BE2C (cell line): Measurements from ENCODE around the gene LUC7L.
"Not testable (repeated sequence)": the region's sequence is repeated elsewhere in the genome, so short reads cannot be mapped to it uniquely, and the experiment has no call there.

Source experiments
- DNase-seq: peaks from one replicate; pipeline ENCODE4 v3.0.0-alpha.2; 2020
- H3K27me3 ChIP-seq: fragments of 250-450 bp; sonication (Bioruptor Pico); 2 replicates; pipeline ENCODE4 v1.5.1; 2020; ENCODE audit warnings: mild to moderate bottlenecking
- H3K36me3 ChIP-seq: fragments of 250-450 bp; sonication (Bioruptor Pico); 2 replicates; pipeline ENCODE4 v1.5.1; 2020; ENCODE audit warnings: mild to moderate bottlenecking
- H3K4me1 ChIP-seq: fragments of 250-450 bp; sonication (Bioruptor Pico); 2 replicates; pipeline ENCODE4 v1.5.1; 2020
- H3K4me3 ChIP-seq: 2 replicates; pipeline ENCODE4 v1.5.1; 2011; ENCODE audit warnings: low read depth, low read length
- H3K9me3 ChIP-seq: fragments of 250-450 bp; sonication (Bioruptor Pico); 2 replicates; pipeline ENCODE4 v1.5.1; 2020
- TF ChIP-seq, protein P1 (sequence below): IDR thresholded peaks from 2 replicates; pipeline ENCODE4 v1.5.1; 2012; ENCODE audit warnings: mild to moderate bottlenecking, low read depth, low read length

LUC7L gene

DNA sequence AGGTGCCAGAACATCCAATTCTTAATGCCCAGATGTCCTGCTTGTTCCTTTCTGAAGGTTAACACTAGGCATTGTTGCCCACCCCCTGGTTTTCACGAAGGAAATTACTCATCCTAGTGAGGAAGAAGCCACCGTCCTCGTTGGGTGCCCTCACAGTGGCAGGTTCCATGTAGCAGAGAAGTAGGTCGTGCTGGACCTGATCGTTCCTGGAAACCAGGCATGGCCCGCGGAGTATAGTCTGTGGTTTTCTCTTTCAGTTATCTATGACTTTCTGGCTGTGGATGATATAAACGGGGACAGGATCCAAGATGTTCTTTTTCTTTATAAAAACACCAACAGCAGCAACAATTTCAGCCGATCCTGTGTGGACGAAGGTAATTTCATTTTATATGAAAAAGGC, 30.0 kb upstream of the LUC7L start:
- H3K4me1 ChIP-seq: no peaks in the 10 kb centered on the region
- no peaks in the 10 kb centered on the region for H3K9me3 ChIP-seq
- no peak for DNase-seq
- H3K27me3 ChIP-seq: no peaks in the 10 kb centered on the region
- no peak overlapping the region for H3K4me3 ChIP-seq
- peaks cover 12% of the 10 kb centered on the region for H3K36me3 ChIP-seq
- TF ChIP-seq, protein P1, sequence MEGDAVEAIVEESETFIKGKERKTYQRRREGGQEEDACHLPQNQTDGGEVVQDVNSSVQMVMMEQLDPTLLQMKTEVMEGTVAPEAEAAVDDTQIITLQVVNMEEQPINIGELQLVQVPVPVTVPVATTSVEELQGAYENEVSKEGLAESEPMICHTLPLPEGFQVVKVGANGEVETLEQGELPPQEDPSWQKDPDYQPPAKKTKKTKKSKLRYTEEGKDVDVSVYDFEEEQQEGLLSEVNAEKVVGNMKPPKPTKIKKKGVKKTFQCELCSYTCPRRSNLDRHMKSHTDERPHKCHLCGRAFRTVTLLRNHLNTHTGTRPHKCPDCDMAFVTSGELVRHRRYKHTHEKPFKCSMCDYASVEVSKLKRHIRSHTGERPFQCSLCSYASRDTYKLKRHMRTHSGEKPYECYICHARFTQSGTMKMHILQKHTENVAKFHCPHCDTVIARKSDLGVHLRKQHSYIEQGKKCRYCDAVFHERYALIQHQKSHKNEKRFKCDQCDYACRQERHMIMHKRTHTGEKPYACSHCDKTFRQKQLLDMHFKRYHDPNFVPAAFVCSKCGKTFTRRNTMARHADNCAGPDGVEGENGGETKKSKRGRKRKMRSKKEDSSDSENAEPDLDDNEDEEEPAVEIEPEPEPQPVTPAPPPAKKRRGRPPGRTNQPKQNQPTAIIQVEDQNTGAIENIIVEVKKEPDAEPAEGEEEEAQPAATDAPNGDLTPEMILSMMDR: no peak

DNA sequence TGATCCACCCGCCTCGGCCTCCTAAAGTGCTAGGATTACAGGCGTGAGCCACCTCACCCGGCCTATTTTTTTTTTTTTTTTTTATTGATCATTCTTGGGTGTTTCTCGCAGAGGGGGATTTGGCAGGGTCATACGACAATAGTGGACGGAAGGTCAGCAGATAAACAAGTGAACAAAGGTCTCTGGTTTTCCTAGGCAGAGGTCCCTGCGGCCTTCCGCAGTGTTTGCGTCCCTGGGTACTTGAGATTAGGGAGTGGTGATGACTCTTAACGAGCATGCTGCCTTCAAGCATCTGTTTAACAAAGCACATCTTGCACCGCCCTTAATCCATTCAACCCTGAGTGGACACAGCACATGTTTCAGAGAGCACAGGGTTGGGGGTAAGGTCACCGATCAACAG, 28.8 kb upstream of the LUC7L start:
- not testable (repeated sequence) for H3K4me1 ChIP-seq, H3K27me3 ChIP-seq, H3K4me3 ChIP-seq, DNase-seq, H3K9me3 ChIP-seq
- peaks cover 12% of the 10 kb centered on the region for H3K36me3 ChIP-seq

DNA sequence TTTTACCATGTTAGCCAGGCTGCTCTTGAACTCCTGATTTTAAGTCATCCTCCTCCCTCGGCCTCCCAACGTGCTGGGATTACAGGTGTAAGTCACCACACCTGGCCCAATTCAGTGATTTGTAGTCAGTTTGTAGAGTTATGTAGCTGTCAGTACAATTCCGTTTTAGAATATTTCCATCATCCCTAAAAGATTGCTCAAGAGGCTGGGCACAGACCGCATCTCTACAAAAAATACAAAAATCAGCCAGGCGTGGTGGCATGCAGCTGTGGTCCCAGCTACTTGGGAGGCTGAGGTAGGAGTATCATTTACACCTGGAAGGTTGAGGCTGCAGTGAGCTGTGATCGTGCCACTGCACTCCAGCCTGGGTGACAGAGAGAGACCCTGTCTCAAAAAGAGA, 25.9 kb upstream of the LUC7L start:
- Histone ChIP-seq H3K9me3 (no peaks in the 10 kb centered on the region), H3K36me3 (peaks cover 7% of the 10 kb centered on the region), H3K4me3 (no peak overlapping the region), H3K27me3 (no peaks in the 10 kb centered on the region), H3K4me1 (peaks cover 8% of the 10 kb centered on the region)
- TF ChIP-seq, protein P1: no peak
- DNase-seq: no peak

DNA sequence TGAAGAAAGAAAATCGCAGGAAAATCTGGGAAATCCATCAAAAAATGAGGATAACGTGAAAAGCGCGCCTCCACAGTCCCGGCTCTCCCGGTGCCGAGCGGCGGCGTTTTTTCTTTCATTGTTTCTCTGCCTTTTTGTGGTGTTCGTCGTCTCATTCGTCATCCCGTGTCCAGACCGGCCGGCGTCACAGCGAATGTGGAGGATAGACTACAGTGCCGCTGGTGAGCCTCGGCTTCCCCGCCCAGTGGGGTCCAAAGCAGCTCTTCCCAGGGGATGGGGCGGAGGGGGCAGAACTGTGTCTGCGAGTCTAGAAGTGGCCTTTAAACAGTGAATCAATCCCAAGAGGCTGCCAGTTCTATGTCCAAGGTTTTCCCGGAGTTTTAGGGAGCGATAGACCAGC, 25.2 kb upstream of the LUC7L start:
- Histone ChIP-seq H3K4me1 (peaks cover 8% of the 10 kb centered on the region), H3K36me3 (peaks cover 7% of the 10 kb centered on the region), H3K4me3 (no peak overlapping the region), H3K9me3 (no peaks in the 10 kb centered on the region), H3K27me3 (no peaks in the 10 kb centered on the region)
- TF ChIP-seq, protein P1: no peak
- DNase-seq: no peak

DNA sequence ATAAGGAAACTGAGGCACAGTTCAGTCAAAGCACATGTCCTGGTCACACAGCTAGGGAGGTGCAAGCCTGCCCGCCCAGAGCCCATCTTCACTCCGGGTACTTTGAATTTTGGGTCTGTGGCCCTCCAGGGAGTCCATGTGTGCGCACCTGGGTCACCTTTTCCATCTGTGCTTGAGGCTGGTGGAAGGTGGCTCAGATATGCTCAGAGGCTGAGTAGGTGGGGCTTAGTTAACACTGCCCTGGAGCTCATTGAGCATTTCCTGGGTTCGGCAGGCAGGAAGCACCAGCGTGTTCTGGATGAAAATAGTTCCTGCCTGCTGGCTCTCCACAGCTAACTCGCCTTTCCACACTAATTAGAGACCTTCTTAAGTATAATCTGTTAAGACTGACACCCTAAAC, 24.6 kb upstream of the LUC7L start:
- DNase-seq: no peak
- Histone ChIP-seq H3K4me1 (peaks cover 8% of the 10 kb centered on the region), H3K36me3 (peaks cover 7% of the 10 kb centered on the region), H3K9me3 (no peaks in the 10 kb centered on the region), H3K4me3 (no peak overlapping the region), H3K27me3 (no peaks in the 10 kb centered on the region)
- TF ChIP-seq, protein P1: no peak

DNA sequence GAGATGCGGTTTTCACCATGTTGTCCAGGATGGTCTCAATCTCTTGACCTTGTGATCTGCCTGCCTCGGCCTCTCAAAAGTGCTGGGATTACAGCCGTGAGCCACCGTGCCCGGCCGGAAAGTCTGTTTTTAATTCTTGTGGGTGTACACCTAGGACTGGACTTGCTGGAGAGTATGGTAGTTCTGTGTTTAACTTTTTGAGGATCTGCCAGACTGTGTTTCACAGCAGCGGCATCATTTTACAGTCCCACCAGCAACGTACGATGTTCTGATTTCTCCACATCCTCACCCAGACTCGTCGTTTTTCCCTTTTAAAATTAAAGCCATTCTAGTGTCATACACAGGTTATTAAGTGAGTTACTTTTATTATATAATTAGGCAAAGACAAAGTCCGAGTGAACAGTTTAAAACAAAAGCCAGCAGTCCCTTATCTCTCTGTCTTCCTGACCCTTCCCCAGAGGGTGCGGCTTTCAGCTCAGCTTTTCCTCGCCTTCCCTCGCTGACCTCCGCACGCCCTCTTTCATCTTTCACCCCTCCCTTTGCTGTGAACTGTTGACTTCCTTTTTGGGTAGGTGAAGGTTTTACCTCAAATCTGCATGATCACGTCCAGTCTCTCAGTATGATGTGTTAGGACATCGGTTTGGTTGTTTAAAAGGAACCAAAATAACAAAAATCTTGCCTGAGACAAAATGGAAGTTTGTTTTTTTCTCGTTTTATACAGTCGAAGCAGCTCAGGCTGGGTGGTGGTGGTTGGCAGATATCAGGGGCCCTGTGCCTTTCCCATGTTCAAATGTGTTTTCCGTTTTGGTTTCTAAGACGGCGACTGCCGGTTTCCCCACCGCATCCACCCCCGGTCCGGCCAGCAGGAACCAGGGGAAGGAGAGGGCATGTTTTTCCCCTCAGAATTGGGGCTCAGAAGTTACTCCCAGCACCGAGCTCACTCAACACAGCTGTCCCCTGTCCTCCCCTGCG, 23.4 kb upstream of the LUC7L start:
- H3K4me3 ChIP-seq: no peak overlapping the region
- H3K9me3 ChIP-seq: no peaks in the 10 kb centered on the region
- peaks cover 8% of the 10 kb centered on the region for H3K4me1 ChIP-seq
- TF ChIP-seq, protein P1: no peak
- peaks cover 7% of the 10 kb centered on the region for H3K36me3 ChIP-seq
- no peak for DNase-seq
- H3K27me3 ChIP-seq: no peaks in the 10 kb centered on the region
